HFFc6 (cell line): Measurements from ENCODE around the gene LARP7. TPM values are rescaled to one million over a fixed set of nuclear protein-coding genes. Genes with fewer than 3 reads are reported as not detected.
"Not testable (repeated sequence)": the region's sequence is repeated elsewhere in the genome, so short reads cannot be mapped to it uniquely, and the experiment has no call there.

Source experiments
- DNase-seq: peaks from one replicate; pipeline ENCODE4 v3.0.0-alpha.2; 2018
- H3K27ac Mint-ChIP-seq: 2 replicates; pipeline ENCODE4 v1.8.0; 2020; ENCODE audit warnings: mild to moderate bottlenecking, mixed read lengths
- H3K27me3 Mint-ChIP-seq: 2 replicates; pipeline ENCODE4 v1.8.0; 2021; ENCODE audit warnings: mild to moderate bottlenecking, moderate library complexity, mixed read lengths; ENCODE audit not compliant: insufficient read depth
- H3K36me3 Mint-ChIP-seq: 2 replicates; pipeline ENCODE4 v1.8.0; 2021; ENCODE audit warnings: low read depth, mixed read lengths
- H3K4me1 Mint-ChIP-seq: 2 replicates; pipeline ENCODE4 v1.8.0; 2020; ENCODE audit warnings: low read depth, mixed read lengths
- H3K4me3 Mint-ChIP-seq: 2 replicates; pipeline ENCODE4 v1.8.0; 2020; ENCODE audit warnings: mild to moderate bottlenecking, moderate library complexity, mixed read lengths
- H3K9me3 Mint-ChIP-seq: 2 replicates; pipeline ENCODE4 v1.8.0; 2020; ENCODE audit warnings: mild to moderate bottlenecking, mixed read lengths
- total RNA-seq, 6 experiments: library from RNA; stranded (reverse); fragmentation: NEBNext Ultra II Directional; extraction: Animal tissue kit (Norgen Biotek cat#: 25700); gene quantifications; 2 replicates in 1 of 6; 3 replicates in 5 of 6; pipeline ENCODE4 v1.2.3, GENCODE V29; 2021
- TF ChIP-seq, protein P1 (sequence below): fragments of 200-600 bp; sonication (generic); IDR thresholded peaks from 2 replicates; pipeline ENCODE4 v1.5.0; 2021; ENCODE audit warnings: antibody characterized with exemption, mild to moderate bottlenecking

LARP7 gene
- total RNA-seq, 6 experiments from 2014 or later, result 25.1 to 34.4 (median 30.6) TPM

GRCh38 chr4:112637552-112637866 is 566 bp downstream of the LARP7 start:
- Mint-ChIP-seq H3K27ac (no peak overlapping the region), H3K4me1 (0 out of 2 replicates have a peak, but pooled peaks cover 5% of the 10 kb centered on the region), H3K36me3 (peaks cover 7% of the 10 kb centered on the region; the same call in 1 of the 2 replicates), H3K27me3 (no peaks in the 10 kb centered on the region), H3K9me3 (no peaks in the 10 kb centered on the region), H3K4me3 (no peak overlapping the region)
- no peak for DNase-seq
- TF ChIP-seq, protein P1, sequence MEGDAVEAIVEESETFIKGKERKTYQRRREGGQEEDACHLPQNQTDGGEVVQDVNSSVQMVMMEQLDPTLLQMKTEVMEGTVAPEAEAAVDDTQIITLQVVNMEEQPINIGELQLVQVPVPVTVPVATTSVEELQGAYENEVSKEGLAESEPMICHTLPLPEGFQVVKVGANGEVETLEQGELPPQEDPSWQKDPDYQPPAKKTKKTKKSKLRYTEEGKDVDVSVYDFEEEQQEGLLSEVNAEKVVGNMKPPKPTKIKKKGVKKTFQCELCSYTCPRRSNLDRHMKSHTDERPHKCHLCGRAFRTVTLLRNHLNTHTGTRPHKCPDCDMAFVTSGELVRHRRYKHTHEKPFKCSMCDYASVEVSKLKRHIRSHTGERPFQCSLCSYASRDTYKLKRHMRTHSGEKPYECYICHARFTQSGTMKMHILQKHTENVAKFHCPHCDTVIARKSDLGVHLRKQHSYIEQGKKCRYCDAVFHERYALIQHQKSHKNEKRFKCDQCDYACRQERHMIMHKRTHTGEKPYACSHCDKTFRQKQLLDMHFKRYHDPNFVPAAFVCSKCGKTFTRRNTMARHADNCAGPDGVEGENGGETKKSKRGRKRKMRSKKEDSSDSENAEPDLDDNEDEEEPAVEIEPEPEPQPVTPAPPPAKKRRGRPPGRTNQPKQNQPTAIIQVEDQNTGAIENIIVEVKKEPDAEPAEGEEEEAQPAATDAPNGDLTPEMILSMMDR, result peak; percentile 52

DNA sequence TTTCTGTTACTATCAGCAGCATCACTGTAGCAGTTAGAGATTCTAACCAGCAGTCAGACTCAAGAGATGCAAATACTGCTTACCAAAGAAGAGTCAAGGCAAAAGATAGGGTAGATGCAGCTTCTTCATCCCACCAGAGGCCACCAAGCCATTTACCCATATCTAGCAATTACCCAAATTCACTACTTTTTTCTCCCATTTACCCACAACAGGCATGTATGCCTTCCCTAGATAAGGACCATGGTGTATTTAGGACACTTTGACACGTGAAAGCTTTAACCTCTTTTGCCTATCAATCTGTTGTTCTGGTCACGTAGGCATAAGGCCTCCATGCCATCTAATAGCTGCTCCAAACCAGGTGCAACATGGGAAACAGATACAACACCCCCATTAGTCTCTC is 5.6 kb downstream of the LARP7 start:
- H3K9me3 Mint-ChIP-seq, result no peaks in the 10 kb centered on the region

DNA sequence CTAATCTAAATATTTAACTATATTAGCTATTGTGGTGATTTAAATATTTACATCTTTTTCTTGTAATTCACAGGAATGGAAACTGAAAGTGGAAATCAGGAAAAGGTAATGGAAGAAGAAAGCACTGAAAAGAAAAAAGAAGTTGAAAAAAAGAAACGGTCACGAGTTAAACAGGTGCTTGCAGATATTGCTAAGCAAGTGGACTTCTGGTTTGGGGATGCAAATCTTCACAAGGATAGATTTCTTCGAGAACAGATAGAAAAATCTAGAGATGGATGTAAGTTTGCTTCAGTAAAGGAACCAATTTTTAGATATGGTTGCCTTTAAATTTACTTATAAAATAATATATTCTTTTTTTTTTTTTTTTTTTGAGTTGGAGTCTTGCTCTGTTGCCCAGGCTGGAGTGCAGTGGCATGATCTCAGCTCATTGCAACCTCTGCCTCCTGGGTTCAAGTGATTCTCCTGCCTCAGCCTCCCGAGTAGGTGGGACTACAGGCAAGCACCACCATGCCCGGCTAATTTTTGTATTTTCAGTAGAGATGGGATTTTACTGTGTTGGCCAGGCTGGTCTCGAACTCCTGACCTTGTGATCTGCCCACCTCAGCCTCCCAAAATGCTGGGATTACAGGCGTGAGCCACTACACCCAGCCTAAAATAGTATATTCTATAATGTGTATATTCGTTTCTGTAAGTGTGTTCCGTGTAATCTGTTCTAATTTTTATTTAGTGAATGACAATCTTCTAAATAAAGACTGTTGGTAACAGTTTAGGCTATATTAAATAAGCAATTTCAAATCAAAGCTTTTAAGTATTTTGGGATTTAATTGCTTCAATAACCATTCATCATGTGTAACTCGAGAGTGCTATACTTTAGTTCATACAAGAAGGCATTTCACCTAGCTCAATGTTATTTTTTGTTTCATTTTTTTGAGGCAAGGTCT is 7.9 kb downstream of the LARP7 start:
- H3K36me3 Mint-ChIP-seq, result not testable (repeated sequence)

More for the DNA sequence above, 5.6 kb downstream of the LARP7 start:
- DNase-seq, result no peak
- Mint-ChIP-seq H3K4me1 (no peaks in the 10 kb centered on the region), H3K27me3 (no peaks in the 10 kb centered on the region), H3K4me3 (no peak overlapping the region), H3K27ac (no peak overlapping the region), H3K36me3 (peaks cover 12% of the 10 kb centered on the region)
- TF ChIP-seq, protein P1, result no peak

DNA sequence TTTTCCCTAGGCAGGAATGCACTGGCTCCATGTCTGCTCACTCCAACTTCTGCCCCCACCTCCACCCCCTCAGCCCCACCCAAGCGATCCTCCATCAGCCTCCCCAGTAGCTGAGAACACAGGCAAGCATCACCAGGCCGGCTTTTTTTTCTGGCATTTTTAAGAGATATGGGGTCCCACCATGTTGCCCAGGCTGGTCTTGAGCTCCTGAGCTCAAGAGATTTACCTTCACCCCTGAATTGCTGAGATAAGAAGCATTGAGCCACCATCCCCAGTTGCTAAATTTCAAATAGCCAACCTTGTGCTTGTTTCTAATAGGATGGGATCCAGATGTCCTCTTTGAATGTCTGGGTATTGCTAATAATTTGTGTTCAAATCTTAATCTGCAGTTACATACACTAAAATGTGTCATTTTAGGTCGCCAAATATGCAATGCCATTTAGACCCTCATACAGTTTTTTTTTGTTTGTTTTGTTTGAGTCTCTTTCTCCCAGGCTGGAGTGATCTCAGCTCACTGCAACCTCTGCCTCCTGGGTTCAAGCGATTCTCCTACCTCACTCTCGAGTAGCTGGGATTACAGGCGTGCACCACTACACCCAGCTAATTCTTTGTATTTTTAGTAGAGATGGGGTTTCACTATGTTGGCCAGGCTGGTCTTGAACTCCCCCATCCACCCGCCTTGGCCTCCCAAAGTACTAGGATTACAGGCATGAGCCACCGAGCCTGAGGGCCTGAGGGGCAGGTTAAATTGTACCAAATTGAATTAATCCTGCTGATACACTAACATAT is 8.8 kb downstream of the LARP7 start:
- no peak overlapping the region for H3K4me3 Mint-ChIP-seq
- H3K27ac Mint-ChIP-seq, result no peak overlapping the region
- DNase-seq, result no peak
- peaks cover 6% of the 10 kb centered on the region for H3K36me3 Mint-ChIP-seq
- TF ChIP-seq, protein P1, result no peak
- H3K9me3 Mint-ChIP-seq, result no peaks in the 10 kb centered on the region
- no peaks in the 10 kb centered on the region for H3K27me3 Mint-ChIP-seq
- H3K4me1 Mint-ChIP-seq, result no peaks in the 10 kb centered on the region

More for the DNA sequence above, 7.9 kb downstream of the LARP7 start:
- not testable (repeated sequence) for H3K4me3 Mint-ChIP-seq, H3K27me3 Mint-ChIP-seq, H3K27ac Mint-ChIP-seq, H3K4me1 Mint-ChIP-seq, DNase-seq, H3K9me3 Mint-ChIP-seq

DNA sequence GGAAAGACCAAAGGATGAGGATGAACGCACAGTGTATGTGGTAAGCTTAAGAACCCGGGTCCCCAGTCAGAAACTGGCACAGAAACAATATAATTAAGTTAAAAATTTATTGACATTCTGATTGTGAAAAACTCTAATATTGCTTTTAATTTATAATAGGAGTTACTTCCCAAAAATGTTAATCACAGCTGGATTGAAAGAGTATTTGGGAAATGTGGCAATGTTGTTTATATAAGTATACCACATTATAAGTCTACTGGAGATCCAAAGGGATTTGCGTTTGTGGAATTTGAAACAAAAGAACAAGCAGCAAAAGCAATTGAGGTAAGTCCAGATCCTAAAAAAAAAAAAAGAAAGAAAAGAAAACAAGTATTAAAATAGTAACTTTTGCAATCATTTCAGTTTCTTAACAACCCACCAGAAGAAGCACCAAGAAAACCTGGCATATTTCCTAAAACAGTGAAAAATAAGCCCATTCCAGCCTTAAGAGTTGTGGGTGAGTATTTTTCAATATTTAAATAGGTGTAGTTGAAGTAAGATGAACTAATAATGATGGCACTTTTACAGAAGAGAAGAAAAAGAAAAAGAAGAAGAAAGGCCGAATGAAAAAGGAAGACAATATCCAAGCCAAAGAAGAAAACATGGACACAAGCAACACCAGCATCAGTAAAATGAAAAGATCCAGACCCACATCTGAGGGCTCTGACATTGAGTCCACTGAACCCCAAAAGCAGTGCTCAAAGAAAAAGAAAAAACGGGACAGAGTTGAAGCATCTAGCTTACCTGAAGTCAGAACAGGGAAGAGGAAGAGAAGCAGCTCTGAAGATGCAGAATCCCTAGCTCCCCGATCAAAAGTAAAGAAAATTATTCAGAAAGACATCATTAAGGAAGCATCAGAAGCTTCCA is 9.9 kb downstream of the LARP7 start:
- TF ChIP-seq, protein P1, result no peak
- H3K4me1 Mint-ChIP-seq, result no peaks in the 10 kb centered on the region
- no peak overlapping the region for H3K27ac Mint-ChIP-seq
- DNase-seq, result no peak
- no peak overlapping the region for H3K4me3 Mint-ChIP-seq
- no peaks in the 10 kb centered on the region for H3K27me3 Mint-ChIP-seq
- peaks cover 6% of the 10 kb centered on the region for H3K36me3 Mint-ChIP-seq
- no peaks in the 10 kb centered on the region for H3K9me3 Mint-ChIP-seq
